Measurements from ENCODE around the gene GARNL3. TPM values are rescaled to one million over a fixed set of nuclear protein-coding genes. Genes with fewer than 3 reads are reported as not detected.

GARNL3 gene
- total and polyA plus RNA-seq, 2 experiments from 2014 or later: 8.7 to 21.9 TPM

GRCh38 chr9:127336086-127336485 is 71.5 kb downstream of the GARNL3 start:
- Histone ChIP-seq H2AFZ (no peak overlapping the region), H3K27ac (ENCODE audit: low read depth) (no peak overlapping the region), H3K79me2 (replicated peaks; ENCODE audit: insufficient read depth) (no peaks in the 10 kb centered on the region), H3K4me1 (ENCODE audit: insufficient read depth) (no peaks in the 10 kb centered on the region), H3K4me2 (no peak overlapping the region), H3K9me2 (ENCODE audit: insufficient read depth) (no peaks in the 10 kb centered on the region), H3K4me3 (no peak overlapping the region), H3K36me3 (ENCODE audit: insufficient read depth) (no peaks in the 10 kb centered on the region), H3K27me3 (ENCODE audit: insufficient read depth) (no peaks in the 10 kb centered on the region), H4K20me1 (replicated peaks; ENCODE audit: insufficient read depth) (no peaks in the 10 kb centered on the region), H3F3A (replicated peaks; ENCODE audit: low read depth) (no peaks in the 10 kb centered on the region)
- H3K4me1 Mint-ChIP-seq: no peaks in the 10 kb centered on the region
- H3K27ac Mint-ChIP-seq: no peak overlapping the region
- TF ChIP-seq ZNF114 (CRISPR knock-in tag; IDR thresholded peaks at IDR 0.05) (no peak), POLR2AphosphoS5 (IDR thresholded peaks at IDR 0.05; ENCODE audit: low read depth) (no peak), JUNB (IDR thresholded peaks at IDR 0.05; ENCODE audit: unreplicated experiment) (no peak), CTCF (conservative IDR thresholded peaks at IDR 0.05; ENCODE audit: low read depth in 2 of 2) (no peak), NANOG (IDR thresholded peaks at IDR 0.05; ENCODE audit: borderline replicate concordance) (no peak)
- TF ChIP-seq, protein P1, sequence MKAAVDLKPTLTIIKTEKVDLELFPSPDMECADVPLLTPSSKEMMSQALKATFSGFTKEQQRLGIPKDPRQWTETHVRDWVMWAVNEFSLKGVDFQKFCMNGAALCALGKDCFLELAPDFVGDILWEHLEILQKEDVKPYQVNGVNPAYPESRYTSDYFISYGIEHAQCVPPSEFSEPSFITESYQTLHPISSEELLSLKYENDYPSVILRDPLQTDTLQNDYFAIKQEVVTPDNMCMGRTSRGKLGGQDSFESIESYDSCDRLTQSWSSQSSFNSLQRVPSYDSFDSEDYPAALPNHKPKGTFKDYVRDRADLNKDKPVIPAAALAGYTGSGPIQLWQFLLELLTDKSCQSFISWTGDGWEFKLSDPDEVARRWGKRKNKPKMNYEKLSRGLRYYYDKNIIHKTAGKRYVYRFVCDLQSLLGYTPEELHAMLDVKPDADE (IDR thresholded peaks at IDR 0.05): no peak
- TF ChIP-seq, protein P2, sequence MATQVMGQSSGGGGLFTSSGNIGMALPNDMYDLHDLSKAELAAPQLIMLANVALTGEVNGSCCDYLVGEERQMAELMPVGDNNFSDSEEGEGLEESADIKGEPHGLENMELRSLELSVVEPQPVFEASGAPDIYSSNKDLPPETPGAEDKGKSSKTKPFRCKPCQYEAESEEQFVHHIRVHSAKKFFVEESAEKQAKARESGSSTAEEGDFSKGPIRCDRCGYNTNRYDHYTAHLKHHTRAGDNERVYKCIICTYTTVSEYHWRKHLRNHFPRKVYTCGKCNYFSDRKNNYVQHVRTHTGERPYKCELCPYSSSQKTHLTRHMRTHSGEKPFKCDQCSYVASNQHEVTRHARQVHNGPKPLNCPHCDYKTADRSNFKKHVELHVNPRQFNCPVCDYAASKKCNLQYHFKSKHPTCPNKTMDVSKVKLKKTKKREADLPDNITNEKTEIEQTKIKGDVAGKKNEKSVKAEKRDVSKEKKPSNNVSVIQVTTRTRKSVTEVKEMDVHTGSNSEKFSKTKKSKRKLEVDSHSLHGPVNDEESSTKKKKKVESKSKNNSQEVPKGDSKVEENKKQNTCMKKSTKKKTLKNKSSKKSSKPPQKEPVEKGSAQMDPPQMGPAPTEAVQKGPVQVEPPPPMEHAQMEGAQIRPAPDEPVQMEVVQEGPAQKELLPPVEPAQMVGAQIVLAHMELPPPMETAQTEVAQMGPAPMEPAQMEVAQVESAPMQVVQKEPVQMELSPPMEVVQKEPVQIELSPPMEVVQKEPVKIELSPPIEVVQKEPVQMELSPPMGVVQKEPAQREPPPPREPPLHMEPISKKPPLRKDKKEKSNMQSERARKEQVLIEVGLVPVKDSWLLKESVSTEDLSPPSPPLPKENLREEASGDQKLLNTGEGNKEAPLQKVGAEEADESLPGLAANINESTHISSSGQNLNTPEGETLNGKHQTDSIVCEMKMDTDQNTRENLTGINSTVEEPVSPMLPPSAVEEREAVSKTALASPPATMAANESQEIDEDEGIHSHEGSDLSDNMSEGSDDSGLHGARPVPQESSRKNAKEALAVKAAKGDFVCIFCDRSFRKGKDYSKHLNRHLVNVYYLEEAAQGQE (IDR thresholded peaks at IDR 0.05; ENCODE audit: unreplicated experiment): no peak
- no peaks in the 10 kb centered on the region for H3K27me3 Mint-ChIP-seq (ENCODE audit: insufficient read depth, low read depth, poor library complexity)
- ATAC-seq (no peak), DNase-seq (ENCODE audit: low spot score) (no peak)
- H3K4me3 Mint-ChIP-seq: no peak overlapping the region
- H3K36me3 Mint-ChIP-seq (ENCODE audit: low read depth): 0 out of 3 replicates have a peak, but pooled peaks cover 3% of the 10 kb centered on the region
- H3K9me3 Mint-ChIP-seq: no peaks in the 10 kb centered on the region

DNA sequence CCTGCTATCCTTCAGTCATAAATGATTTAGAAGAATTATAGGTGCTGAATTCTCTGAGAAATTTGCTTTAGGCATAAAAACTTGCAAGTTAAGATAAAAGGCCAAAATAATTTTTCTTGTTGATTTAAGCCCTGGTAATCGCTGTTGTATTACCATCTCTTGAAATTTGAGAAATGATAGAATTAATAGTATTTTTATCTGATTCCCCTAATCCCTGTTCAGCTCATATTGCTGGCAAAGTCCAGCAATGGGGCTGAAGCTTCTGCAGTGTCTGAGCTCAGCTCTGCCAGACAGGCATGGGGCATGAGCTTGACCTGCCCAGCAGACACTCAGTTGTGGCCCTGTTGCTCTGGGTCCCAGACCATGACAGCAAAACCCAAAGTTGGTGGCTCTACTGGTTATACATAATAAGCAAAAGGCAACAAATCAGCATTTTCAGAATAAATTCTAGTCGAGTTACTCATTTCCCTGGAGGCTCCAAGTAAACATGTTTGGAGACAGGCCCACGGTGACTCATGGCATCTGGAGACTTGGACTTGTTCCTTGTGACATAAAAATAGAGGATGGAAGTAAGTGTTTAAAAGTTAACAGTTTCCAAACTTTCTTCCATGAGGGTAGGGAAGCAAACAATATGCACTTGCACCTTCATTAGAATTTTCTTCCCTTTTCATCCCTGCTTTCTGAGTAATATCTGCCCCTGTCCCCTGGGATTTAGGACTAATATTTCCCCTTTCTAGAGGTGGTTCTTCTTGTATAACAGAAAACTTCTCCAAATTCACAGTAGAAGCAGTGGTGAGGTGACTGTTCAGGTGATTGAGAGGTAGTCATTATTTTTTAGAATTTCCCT is 72.2 kb downstream of the GARNL3 start:
- H3K27me3 Mint-ChIP-seq (ENCODE audit: insufficient read depth, low read depth, poor library complexity): no peaks in the 10 kb centered on the region
- no peak overlapping the region for H3K4me3 ChIP-seq
- H2AFZ ChIP-seq: no peak overlapping the region
- H3F3A ChIP-seq (replicated peaks; ENCODE audit: low read depth): no peaks in the 10 kb centered on the region
- no peaks in the 10 kb centered on the region for H3K27me3 ChIP-seq (ENCODE audit: insufficient read depth)
- no peaks in the 10 kb centered on the region for H3K79me2 ChIP-seq (replicated peaks; ENCODE audit: insufficient read depth)
- H3K27ac Mint-ChIP-seq: no peak overlapping the region
- no peak overlapping the region for H3K4me2 ChIP-seq
- no peaks in the 10 kb centered on the region for H3K4me1 ChIP-seq (ENCODE audit: insufficient read depth)
- no peaks in the 10 kb centered on the region for H3K9me3 Mint-ChIP-seq
- TF ChIP-seq NANOG (IDR thresholded peaks at IDR 0.05; ENCODE audit: borderline replicate concordance): no peak
- no peaks in the 10 kb centered on the region for H3K9me2 ChIP-seq (ENCODE audit: insufficient read depth)
- no peaks in the 10 kb centered on the region for H3K4me1 Mint-ChIP-seq
- H4K20me1 ChIP-seq (replicated peaks; ENCODE audit: insufficient read depth): no peaks in the 10 kb centered on the region
- ATAC-seq: no peak
- no peaks in the 10 kb centered on the region for H3K36me3 ChIP-seq (ENCODE audit: insufficient read depth)
- H3K4me3 Mint-ChIP-seq: no peak overlapping the region
- DNase-seq (ENCODE audit: low spot score): no peak
- 0 out of 3 replicates have a peak, but pooled peaks cover 3% of the 10 kb centered on the region for H3K36me3 Mint-ChIP-seq (ENCODE audit: low read depth)
- 0 out of 2 replicates have a peak overlapping the region, but pooled peaks have one; percentile 26 for H3K27ac ChIP-seq (ENCODE audit: low read depth)
